Body of pancreas (tissue), 4 donors: ENCODE results near the gene NUDT13.

Experiments used
- CTCF ChIP-seq, 7 experiments: fragments of 450-650 bp in 4 of 7; fragments of 200-600 bp in 3 of 7; sonication (generic) in 3 of 7; IDR thresholded peaks; one replicate each; pipeline ENCODE4 v1.5.1; 2016 to 2019; ENCODE audit warnings: antibody characterized with exemption in 7 of 7
- POLR2A ChIP-seq, 3 donors: fragments of 450-650 bp; IDR thresholded peaks; one replicate each; pipeline ENCODE4 v1.6.1; 2016; ENCODE audit warnings: antibody characterized with exemption in 3 of 3, mild to moderate bottlenecking in 2 of 3

- TF ChIP-seq CTCF (IDR thresholded peaks at IDR 0.05) (no peak), POLR2A (IDR thresholded peaks at IDR 0.05) (no peak)
Measured at GRCh38 chr10:73169320-73169719, 59.1 kb downstream of the NUDT13 start.
